NT2/D1 (cell line): Measurements from ENCODE around the gene GBX2.

Source experiments
- SUZ12 ChIP-seq: IDR thresholded peaks from 2 replicates; pipeline ENCODE4 v1.6.1; 2011; ENCODE audit not compliant: insufficient read length, insufficient read depth; ENCODE audit errors: extremely low read depth
- YY1 ChIP-seq: IDR thresholded peaks from 2 replicates; pipeline ENCODE4 v1.6.1; 2011; ENCODE audit not compliant: insufficient read length, insufficient read depth
- ZNF274 ChIP-seq: IDR thresholded peaks from 2 replicates; pipeline ENCODE4 v1.6.1; 2011; ENCODE audit warnings: mild to moderate bottlenecking, low read depth, low read length

- no peak for TF ChIP-seq SUZ12
- TF ChIP-seq YY1: no peak
- TF ChIP-seq ZNF274: no peak
These were observed 10.0 kb upstream of the GBX2 start for GRCh38 chr2:236177967-236178889.
